GOT3 (cell line): ENCODE results near the gene RAB26.

Experiments
- DNase-seq: peaks from one replicate; lab custom pipeline; 2025; ENCODE audit warnings: mixed read lengths; lab: John Stamatoyannopoulos, UW

Gene RAB26

DNA sequence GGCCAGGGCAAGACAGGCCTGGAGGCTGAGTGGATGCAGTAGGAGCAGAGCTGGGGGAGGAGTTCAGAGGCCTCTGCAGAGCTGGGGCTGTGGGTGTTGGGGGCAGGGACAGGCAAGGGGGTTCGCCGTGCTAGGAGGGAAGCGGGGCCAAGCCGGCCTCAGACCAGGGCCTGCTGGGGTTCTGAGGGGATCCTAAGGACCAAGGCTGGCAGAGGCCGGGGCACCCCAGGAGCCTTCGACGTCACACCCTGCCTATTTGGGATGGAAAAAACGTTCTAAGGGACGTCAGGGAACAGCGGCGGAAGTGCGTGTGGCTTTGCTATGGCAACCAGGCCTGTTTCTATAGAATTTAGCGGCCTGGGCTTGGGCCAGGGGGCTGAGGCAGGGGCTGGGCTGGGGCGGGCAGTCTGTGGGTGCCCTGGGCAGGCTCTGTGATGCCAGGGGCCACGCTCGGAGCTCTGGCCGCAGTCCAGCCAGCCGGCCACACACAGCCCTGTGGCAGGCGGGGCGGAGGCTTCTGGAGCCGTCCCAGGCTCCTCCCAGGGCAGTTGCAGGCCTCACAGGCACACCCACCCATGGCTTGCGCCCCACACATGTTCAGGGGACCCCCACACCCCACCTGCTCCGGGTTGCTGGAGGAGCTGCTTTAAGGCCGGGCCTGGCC lies 10.9 kb downstream of the RAB26 start:
- no peak for DNase-seq

DNA sequence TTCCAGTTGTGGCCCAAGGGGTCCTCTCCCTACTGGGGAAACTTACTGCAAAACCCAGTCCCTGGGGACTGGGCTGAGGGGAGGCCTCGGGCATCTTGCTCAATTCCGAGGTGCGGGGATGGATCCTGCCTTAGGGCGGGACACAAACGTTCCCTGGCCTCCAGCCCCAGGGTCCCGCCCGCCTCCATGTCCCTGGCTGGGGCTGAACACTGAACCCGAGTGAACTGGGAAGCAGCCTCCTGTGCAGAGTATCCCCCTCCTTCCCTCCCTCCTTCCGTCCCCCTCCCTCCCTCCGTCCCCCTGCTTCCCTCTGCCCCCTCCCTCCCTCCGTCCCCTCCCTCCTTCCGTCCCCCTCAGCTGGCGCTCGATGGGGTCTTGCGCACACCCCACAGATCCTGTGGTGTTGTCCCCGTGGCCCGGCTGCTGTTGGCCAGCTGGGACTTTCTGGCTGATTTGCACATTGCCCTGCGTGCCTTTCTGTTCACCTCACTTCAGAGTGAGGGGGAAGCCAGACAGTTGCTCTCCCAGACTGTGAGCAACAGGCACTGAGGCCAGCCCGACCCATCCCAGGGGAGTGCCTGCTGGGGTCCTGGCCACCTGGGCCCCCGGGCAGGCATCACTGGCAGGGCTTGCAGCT lies 12.6 kb downstream of the RAB26 start:
- DNase-seq: no peak

DNA sequence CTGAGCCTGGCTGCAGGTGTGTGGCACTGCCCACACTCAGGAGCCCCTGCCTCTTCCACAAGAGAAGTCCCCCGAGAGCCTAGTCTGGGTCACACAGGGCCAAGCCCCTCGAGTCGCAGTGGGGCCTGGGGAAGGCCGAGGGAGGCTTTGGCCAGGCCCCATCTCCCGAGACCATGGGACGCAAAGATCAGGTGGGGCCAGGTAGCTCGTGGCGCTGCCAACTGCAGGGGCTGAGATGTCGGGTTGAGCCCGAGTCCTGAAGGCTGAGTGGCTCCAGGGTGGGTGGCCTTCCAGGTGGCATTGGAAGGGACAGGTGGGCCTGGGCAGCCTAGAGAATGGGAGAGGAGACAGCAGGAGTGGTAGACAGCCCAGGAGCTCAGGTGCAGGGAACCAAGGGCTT lies 13.5 kb downstream of the RAB26 start:
- no peak for DNase-seq

DNA sequence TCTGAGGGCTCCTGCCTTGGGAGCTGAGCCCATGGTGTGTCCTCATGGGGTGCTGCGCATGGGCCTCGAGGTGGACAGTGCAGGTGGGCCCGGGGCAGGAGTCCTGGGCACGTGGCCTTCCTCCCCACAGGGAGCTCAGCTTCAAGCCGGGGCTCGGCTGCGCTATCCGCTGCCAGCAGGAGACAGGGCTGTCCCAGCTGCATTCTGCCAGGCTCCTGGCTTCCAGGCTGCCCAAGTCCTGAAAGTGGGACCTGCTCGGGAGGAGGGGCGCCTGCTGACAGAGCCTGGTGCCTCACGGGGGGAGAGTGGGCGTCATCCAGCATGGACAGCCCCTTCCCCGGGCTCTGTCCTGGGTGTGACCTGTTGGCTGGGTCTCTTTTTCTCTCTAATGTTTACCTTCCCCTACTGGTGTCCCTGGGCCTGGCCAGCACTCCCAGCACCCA lies 14.3 kb downstream of the RAB26 start:
- no peak for DNase-seq

DNA sequence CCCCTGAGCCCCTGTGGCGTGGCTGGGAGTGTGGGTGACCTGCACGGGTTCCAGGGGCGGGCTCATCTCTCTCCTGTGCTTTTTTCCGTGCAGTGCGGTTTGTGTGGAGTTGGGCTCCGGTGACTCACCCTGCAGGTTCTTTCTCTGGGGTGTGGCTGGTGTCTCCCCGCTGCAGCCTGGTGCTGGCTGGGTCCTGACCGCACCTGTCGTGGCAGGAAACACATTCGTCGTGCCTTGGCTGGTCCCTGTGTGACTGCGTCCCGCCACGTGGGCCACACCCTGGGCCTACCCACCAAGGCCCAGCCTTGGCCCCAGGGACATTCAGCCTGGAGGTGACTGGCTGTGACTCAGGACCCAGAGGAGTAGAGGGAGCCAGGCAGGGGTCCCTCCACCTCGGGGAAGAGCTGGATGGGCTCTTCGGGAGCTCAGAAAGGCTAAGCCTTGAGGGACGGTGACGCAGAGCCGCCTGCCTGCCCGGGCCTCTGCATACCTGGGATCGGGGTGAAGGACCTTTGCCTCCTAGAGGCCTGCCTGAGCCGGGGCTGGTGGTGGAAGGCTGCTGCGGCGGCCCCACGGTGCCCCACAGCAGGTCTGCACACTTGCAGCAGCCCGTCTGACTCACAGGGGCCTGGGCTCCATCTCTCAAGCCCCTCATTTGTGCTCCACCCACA lies 14.9 kb downstream of the RAB26 start:
- no peak for DNase-seq

- DNase-seq: no peak
Observed at GRCh38 chr16:2165861-2166260, 17.4 kb downstream of the RAB26 start.

GRCh38 chr16:2166263-2167067 lies 18.0 kb downstream of the RAB26 start:
- no peak for DNase-seq

DNA sequence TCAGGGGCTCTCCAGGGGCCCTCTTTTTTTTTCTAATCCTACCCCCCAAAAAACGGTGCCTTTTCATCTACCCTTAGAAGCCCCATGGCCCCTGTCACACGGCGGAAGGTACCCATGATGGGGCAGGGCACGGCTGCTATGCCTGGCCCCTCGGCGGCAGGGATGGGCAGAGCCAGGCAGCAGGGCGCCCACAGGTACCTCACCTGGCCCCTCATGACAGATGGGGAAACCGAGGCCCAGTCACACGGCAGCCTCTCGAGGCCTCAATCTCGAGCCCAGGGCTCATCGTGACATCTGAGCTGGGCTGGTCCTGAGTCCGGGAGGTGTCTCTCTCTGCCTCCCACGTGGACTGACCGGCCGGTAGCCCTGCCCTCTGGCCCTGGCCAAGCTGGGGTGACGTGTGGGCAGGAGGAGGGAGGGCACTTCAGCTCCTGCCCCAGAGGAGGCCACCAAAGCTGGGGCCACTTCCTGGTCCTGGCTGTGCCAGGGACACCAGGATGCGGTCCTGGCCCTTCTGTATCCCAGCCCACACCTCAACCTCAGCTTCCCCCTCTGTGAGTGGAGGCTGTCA lies 18.7 kb downstream of the RAB26 start:
- DNase-seq: no peak

DNA sequence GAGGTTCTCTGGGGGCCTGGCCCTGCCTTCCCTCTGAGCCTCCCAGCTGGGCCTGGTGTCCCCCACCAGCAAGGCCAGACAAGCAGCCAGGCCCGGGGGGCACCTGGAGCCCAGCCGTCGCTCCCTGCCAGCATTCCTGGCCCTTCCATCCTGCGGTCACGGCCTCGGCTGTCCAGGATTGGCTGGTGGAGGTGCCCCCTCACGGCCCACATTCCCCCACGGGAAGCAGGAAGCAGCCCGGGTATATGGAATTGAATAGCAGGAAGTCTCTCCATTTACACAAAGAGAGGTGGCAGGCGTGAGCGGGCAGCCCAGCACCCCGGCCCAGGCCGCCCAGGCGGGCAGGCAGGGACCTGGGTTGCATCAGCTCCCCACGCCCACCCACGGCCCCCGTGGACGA lies 21.7 kb downstream of the RAB26 start:
- DNase-seq: no peak

DNA sequence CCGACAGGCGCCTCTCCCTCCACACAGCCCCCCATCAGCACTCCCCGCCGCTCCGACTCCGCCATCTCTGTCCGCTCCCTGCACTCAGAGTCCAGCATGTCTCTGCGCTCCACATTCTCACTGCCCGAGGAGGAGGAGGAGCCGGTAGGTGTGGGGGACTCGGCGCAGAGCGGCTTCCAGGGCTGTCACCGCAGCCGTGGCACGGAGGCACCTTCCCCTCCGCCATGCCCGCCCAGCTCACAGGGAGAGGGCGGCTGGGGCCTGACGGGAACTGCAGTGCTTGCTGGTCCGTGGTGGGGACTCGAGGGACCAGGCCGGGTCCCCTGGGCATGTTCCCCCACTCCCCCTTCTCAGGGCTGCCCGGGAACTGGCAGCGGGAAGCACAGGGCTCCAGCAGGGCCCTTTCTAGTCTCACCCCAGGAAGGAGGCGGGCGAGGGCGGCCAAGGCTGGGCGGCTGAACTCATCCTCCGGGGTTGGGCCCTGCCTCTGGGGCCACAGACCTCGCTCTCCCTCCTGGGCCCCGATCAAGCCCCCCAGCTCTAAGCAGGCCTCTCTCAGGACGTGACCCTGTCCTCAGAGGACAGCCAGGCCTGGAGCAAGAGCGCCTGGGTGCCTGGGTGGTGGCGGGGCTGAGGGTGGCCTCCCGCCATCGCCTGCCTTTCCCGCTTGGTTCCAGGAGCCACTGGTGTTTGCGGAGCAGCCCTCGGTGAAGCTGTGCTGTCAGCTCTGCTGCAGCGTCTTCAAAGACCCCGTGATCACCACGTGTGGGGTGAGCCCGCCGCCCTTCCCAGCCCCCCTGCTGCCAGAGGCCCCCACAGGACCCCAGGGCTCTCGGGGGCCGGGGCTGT lies 22.4 kb downstream of the RAB26 start:
- no peak for DNase-seq

GRCh38 chr16:2171601-2172178 lies 23.3 kb downstream of the RAB26 start:
- DNase-seq: no peak

- DNase-seq: no peak
Observed at GRCh38 chr16:2172688-2173335, 24.4 kb downstream of the RAB26 start.

DNA sequence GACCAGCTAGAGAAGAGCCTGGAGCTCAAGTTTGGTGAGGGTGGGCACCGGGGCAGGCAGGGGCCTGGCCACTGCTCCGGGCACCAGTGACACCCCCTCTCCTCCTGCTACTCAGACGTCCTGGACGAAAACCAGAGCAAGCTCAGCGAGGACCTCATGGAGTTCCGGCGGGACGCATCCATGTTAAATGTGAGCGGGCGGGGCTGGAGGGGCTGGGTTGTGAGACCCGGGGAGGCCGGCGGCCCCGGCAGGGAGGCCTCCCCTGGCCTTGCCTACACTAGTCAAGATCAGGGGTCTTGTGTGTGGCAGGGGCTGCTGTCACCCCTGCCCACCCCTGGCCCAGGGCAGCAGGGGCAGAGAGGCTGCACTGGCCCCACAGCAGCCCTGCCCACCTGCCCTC lies 24.9 kb downstream of the RAB26 start:
- no peak for DNase-seq

- no peak for DNase-seq
Observed at GRCh38 chr16:2173916-2174315, 25.5 kb downstream of the RAB26 start.

GRCh38 chr16:2174396-2175131 lies 26.1 kb downstream of the RAB26 start:
- no peak for DNase-seq

GRCh38 chr16:2175454-2175853 lies 27.0 kb downstream of the RAB26 start:
- DNase-seq: no peak

DNA sequence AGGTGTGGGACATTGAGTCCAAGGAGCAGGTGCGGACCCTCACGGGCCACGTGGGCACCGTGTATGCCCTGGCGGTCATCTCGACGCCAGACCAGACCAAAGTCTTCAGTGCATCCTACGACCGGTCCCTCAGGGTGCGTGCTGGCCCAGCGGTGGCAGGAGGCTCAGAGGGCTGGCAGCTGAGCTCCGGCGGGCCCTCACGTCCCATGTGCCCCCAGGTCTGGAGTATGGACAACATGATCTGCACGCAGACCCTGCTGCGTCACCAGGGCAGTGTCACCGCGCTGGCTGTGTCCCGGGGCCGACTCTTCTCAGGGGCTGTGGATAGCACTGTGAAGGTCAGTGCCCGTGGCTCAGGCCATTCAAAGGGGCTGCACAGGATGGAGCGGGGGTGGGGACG lies 27.6 kb downstream of the RAB26 start:
- DNase-seq: no peak

- no peak for DNase-seq
Observed at GRCh38 chr16:2177101-2177500, 28.7 kb downstream of the RAB26 start.

- no peak for DNase-seq
Observed at GRCh38 chr16:2177561-2177960, 29.1 kb downstream of the RAB26 start.
